ENCODE measurements around the gene HTRA1. TPM values are rescaled to one million over a fixed set of nuclear protein-coding genes. Genes with fewer than 3 reads are reported as not detected.

HTRA1 gene
- polyA plus RNA-seq, 1 donor from 2014 or later = 1.4 TPM

DNA sequence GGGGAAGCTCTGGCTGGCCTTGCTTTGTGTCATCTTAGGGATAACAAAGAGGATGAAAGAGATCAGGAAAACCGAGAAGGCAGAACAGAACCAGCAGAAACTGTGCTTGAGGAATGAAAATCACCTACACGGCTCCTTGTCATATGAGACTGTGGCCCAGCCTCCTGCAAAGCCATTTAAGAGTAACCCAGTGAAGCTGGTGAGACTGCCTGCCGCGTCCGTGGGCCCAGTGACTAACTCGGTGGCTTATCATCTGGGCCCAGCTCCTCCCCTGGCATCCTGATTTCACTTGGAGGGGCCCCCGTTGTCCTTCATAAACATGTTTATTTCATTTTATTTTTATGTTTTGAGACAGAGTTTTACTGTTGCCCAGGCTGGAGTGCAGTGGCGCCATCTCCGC, 30.7 kb downstream of the HTRA1 start:
- TF ChIP-seq EZH2 (IDR thresholded peaks at IDR 0.05; ENCODE audit: borderline replicate concordance, insufficient read depth, low read length, poor library complexity, severe bottlenecking) = no peak
- no peak for TF ChIP-seq RAD21 (conservative IDR thresholded peaks at IDR 0.05)
- no peak for TF ChIP-seq EP300 (conservative IDR thresholded peaks at IDR 0.05; ENCODE audit: poor library complexity, severe bottlenecking)
- no peak for TF ChIP-seq SMC3 (conservative IDR thresholded peaks at IDR 0.05; ENCODE audit: poor library complexity)
- TF ChIP-seq POLR2AphosphoS5 (IDR thresholded peaks at IDR 0.05) = no peak
- TF ChIP-seq, protein P1, sequence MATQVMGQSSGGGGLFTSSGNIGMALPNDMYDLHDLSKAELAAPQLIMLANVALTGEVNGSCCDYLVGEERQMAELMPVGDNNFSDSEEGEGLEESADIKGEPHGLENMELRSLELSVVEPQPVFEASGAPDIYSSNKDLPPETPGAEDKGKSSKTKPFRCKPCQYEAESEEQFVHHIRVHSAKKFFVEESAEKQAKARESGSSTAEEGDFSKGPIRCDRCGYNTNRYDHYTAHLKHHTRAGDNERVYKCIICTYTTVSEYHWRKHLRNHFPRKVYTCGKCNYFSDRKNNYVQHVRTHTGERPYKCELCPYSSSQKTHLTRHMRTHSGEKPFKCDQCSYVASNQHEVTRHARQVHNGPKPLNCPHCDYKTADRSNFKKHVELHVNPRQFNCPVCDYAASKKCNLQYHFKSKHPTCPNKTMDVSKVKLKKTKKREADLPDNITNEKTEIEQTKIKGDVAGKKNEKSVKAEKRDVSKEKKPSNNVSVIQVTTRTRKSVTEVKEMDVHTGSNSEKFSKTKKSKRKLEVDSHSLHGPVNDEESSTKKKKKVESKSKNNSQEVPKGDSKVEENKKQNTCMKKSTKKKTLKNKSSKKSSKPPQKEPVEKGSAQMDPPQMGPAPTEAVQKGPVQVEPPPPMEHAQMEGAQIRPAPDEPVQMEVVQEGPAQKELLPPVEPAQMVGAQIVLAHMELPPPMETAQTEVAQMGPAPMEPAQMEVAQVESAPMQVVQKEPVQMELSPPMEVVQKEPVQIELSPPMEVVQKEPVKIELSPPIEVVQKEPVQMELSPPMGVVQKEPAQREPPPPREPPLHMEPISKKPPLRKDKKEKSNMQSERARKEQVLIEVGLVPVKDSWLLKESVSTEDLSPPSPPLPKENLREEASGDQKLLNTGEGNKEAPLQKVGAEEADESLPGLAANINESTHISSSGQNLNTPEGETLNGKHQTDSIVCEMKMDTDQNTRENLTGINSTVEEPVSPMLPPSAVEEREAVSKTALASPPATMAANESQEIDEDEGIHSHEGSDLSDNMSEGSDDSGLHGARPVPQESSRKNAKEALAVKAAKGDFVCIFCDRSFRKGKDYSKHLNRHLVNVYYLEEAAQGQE (IDR thresholded peaks at IDR 0.05; ENCODE audit: borderline replicate concordance) = no peak
- TF ChIP-seq MXI1 (conservative IDR thresholded peaks at IDR 0.05; ENCODE audit: poor library complexity, severe bottlenecking) = no peak
- Histone ChIP-seq H3K27ac (ENCODE audit: low read length) (no peak overlapping the region), H3K9ac (ENCODE audit: low read length) (no peak overlapping the region), H3K9me2 (ENCODE audit: insufficient read depth, low read length) (no peaks in the 10 kb centered on the region), H3K27me3 (ENCODE audit: insufficient read depth, low read depth, low read length) (no peaks in the 10 kb centered on the region), H3K4me3 (ENCODE audit: low read length) (no peak overlapping the region), H2AFZ (ENCODE audit: low read depth, low read length) (no peak overlapping the region), H3K36me3 (ENCODE audit: insufficient read depth, low read length) (no peaks in the 10 kb centered on the region), H4K20me1 (ENCODE audit: insufficient read depth) (no peaks in the 10 kb centered on the region), H3F3A (ENCODE audit: insufficient read depth, low read length, poor library complexity, severe bottlenecking) (no peaks in the 10 kb centered on the region), H3K4me2 (ENCODE audit: low read length) (no peak overlapping the region), H3K79me2 (replicated peaks; ENCODE audit: insufficient read depth, low read length) (no peaks in the 10 kb centered on the region), H3K9me3 (ENCODE audit: low read length) (no peaks in the 10 kb centered on the region)

DNA sequence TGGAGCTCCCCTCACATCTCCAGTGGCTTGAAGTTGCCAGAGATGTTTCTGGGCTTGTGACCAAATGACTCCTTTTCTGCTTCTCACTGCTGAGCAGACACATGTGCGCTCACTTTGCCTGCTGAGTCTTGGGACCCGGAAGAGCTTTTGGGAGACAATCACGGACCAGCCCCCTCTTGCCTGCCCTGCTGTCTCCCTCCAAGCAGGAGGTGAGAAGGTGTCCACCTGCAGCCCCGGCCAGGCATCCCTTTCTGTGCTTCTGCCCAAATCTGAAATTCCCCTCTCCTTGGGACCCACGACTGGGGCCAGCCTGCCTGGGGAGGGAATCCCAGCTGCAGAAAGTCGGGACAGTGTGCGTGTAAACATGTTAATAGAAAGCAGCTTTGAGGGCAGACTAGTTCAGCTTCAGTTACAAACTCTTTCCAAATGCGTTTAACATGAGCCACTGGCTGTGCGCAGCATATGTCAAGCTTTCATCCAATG, 31.7 kb downstream of the HTRA1 start:
- H3K9me3 ChIP-seq (ENCODE audit: low read length) = no peaks in the 10 kb centered on the region
- TF ChIP-seq, protein P2, sequence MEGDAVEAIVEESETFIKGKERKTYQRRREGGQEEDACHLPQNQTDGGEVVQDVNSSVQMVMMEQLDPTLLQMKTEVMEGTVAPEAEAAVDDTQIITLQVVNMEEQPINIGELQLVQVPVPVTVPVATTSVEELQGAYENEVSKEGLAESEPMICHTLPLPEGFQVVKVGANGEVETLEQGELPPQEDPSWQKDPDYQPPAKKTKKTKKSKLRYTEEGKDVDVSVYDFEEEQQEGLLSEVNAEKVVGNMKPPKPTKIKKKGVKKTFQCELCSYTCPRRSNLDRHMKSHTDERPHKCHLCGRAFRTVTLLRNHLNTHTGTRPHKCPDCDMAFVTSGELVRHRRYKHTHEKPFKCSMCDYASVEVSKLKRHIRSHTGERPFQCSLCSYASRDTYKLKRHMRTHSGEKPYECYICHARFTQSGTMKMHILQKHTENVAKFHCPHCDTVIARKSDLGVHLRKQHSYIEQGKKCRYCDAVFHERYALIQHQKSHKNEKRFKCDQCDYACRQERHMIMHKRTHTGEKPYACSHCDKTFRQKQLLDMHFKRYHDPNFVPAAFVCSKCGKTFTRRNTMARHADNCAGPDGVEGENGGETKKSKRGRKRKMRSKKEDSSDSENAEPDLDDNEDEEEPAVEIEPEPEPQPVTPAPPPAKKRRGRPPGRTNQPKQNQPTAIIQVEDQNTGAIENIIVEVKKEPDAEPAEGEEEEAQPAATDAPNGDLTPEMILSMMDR (IDR thresholded peaks at IDR 0.05; ENCODE audit: poor library complexity, severe bottlenecking) = no peak
- no peak for TF ChIP-seq MXI1 (conservative IDR thresholded peaks at IDR 0.05; ENCODE audit: poor library complexity, severe bottlenecking)
- TF ChIP-seq EP300 (conservative IDR thresholded peaks at IDR 0.05; ENCODE audit: poor library complexity, severe bottlenecking) = no peak
- no peak for TF ChIP-seq SMC3 (conservative IDR thresholded peaks at IDR 0.05; ENCODE audit: poor library complexity)
- TF ChIP-seq, protein P1 (IDR thresholded peaks at IDR 0.05; ENCODE audit: borderline replicate concordance) = no peak
- no peak for TF ChIP-seq TAF1 (IDR thresholded peaks at IDR 0.05; ENCODE audit: low read depth)
- no peak for TF ChIP-seq POLR2AphosphoS5 (IDR thresholded peaks at IDR 0.05)
- TF ChIP-seq EZH2 (IDR thresholded peaks at IDR 0.05; ENCODE audit: borderline replicate concordance, insufficient read depth, low read length, poor library complexity, severe bottlenecking) = no peak
- no peak for TF ChIP-seq RAD21 (conservative IDR thresholded peaks at IDR 0.05)
- no peak overlapping the region for H3K9ac ChIP-seq (ENCODE audit: low read length)
- no peak overlapping the region for H2AFZ ChIP-seq (ENCODE audit: low read depth, low read length)
- no peak overlapping the region for H3K27ac ChIP-seq (ENCODE audit: low read length)
- no peaks in the 10 kb centered on the region for H4K20me1 ChIP-seq (ENCODE audit: insufficient read depth)
- no peak overlapping the region for H3K4me2 ChIP-seq (ENCODE audit: low read length)
- H3K9me2 ChIP-seq (ENCODE audit: insufficient read depth, low read length) = no peaks in the 10 kb centered on the region
- H3F3A ChIP-seq (ENCODE audit: insufficient read depth, low read length, poor library complexity, severe bottlenecking) = no peaks in the 10 kb centered on the region
- no peaks in the 10 kb centered on the region for H3K27me3 ChIP-seq (ENCODE audit: insufficient read depth, low read depth, low read length)
- no peaks in the 10 kb centered on the region for H3K36me3 ChIP-seq (ENCODE audit: insufficient read depth, low read length)
- H3K4me3 ChIP-seq (ENCODE audit: low read length) = no peak overlapping the region
- H3K79me2 ChIP-seq (replicated peaks; ENCODE audit: insufficient read depth, low read length) = no peaks in the 10 kb centered on the region
